ENCODE data around the gene ATF7IP2.

The ATF7IP2 gene

DNA sequence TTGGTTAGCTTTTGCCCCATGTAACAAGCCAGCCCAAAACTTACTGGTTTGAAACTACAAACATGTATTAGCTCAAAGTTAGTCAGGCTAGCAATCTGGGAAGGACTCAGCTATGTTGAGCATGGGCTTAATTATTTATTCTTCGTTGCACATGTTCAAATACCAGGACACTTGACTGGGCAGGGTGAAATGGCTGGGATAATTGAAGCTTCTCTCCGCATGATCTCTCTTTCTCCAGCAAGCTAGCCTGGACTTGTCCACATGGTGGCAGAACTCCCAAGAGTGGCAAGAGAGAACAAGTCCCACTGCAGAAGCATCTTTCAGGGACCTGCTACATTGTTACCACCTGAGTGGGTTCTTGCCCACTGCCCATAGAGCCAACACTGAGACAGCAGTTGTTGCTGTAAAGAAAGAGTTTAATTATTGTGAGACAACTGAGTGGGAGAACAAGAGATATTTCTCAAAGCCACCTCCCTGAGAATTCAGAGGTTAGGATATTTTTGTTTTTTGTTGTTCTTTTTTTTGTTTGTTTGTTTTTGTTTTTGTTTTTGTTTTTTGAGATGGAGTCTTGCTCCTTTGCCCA, 16.8 kb upstream of the ATF7IP2 start:
- no peak overlapping the region for H3K27ac ChIP-seq
- TF ChIP-seq ZFX (IDR thresholded peaks at IDR 0.05): no peak
- TF ChIP-seq CTCF (conservative IDR thresholded peaks at IDR 0.05): peak; percentile 20

DNA sequence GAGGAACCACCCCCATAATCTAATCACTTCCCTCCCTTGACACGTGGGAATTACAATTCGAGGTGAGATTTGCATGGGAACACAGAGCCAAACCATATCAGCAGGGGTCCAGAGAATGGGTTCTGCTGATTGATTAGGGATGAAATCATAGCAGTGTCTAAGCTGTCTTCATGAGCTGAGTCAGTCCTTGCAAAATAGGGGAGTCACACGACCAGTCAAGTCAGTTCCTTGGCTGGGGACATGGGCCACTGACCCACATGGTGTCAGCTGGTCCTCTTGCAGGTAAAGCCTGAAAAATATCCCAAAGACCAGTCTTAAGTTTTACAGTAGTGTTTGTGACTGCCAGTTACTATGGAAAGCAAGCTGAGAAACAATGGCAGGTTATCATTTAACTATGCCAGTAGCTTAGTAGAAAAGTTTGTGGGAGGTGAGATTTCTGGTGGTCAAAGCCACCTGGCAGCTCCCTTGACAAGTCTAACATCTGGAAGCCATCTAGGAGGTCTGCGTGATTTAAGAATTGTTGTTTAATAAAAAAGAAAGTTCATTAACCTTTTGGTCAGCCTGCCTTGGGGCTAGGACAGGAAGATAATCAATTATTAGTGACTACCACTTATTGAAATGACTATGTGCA, 15.7 kb upstream of the ATF7IP2 start:
- TF ChIP-seq CTCF (conservative IDR thresholded peaks at IDR 0.05) (no peak), ZFX (IDR thresholded peaks at IDR 0.05) (no peak)
- no peak overlapping the region for H3K27ac ChIP-seq

- H3K27ac ChIP-seq: no peak overlapping the region
- TF ChIP-seq CTCF (conservative IDR thresholded peaks at IDR 0.05): no peak
- no peak for TF ChIP-seq ZFX (IDR thresholded peaks at IDR 0.05)
Measured at GRCh38 chr16:10371592-10371991, 14.3 kb upstream of the ATF7IP2 start.

GRCh38 chr16:10373556-10373955, 12.3 kb upstream of the ATF7IP2 start:
- H3K27ac ChIP-seq: no peak overlapping the region
- TF ChIP-seq CTCF (conservative IDR thresholded peaks at IDR 0.05) (no peak), ZFX (IDR thresholded peaks at IDR 0.05) (no peak)

DNA sequence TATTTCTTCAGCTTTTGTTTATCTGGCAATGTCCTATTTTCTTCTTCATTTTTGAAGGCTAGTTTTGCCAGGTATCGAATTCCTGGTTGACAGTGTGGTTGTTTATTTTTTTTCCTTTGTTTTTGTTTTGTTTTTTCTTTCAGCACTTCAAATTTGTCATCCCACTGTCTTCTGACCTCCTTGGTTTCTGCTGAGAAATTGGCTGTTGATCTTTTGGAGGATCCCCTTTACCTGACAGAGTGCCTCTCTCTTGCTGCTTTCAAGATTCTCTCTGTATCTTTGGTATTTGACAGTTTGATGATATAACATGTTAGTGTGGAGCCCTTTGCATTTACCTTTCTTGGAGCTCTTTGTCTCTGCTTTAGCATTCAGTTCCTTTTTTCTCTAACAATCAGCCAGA, 9.6 kb upstream of the ATF7IP2 start:
- TF ChIP-seq CTCF (conservative IDR thresholded peaks at IDR 0.05) (no peak), ZFX (IDR thresholded peaks at IDR 0.05) (no peak)

DNA sequence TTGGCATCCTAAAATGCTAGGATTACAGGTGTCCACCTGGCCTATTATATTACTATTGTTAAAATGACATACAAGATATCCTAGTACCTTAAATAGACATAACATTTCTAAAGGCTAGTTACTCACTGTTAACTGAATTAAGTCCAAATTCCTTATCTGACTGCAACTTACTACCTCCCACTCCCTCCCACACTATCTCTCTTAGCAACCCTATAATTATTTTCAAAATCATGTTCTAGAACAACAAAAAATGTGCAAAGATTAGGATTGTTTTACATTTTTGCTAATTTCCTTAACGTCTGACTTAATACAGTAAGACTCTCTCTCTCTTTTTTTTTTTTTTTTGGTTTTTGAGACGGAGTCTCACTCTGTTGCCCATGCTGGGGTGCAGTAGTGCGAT, 2.2 kb upstream of the ATF7IP2 start:
- no peak overlapping the region for H3K27ac ChIP-seq
- TF ChIP-seq ZFX (IDR thresholded peaks at IDR 0.05) (no peak), CTCF (conservative IDR thresholded peaks at IDR 0.05) (no peak)

More for the DNA sequence above, 9.6 kb upstream of the ATF7IP2 start:
- H3K27ac ChIP-seq: no peak overlapping the region

DNA sequence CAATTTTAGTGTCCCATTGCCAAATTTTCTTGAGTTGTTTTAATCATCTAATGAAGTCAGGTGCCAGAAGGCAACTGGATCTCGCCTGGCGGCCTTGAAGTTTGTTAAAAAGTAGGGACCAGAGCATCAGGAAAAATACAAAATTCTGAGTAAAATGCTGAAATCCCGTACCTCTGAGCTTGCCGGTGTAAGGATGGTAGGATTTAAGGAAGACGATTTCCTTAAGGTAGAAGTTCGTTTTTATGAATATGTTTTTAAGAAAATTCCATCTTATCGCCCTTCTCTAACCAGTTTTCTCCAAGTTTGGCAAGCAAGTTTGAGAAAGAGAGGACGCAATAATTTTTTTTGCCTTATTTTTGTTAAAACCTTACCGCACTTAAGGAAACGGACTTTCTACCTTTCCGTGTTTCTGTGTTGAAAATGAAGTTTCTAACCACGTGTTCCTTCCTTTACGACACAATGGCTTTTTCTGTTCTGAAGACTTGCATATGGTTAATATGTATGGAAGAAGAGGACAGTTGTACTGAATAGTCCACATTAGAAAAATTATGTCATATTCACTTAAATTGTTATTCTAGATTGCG, 748 bp downstream of the ATF7IP2 start:
- TF ChIP-seq CTCF (conservative IDR thresholded peaks at IDR 0.05): no peak
- no peak for TF ChIP-seq ZFX (IDR thresholded peaks at IDR 0.05)
- H3K27ac ChIP-seq: no peak overlapping the region
